Immature natural killer cell (primary cell): ENCODE results near the gene KRTAP4-7. TPM values are rescaled to one million over a fixed set of nuclear protein-coding genes. Genes with fewer than 3 reads are reported as not detected.
"Not testable (repeated sequence)": the region's sequence is repeated elsewhere in the genome, so short reads cannot be mapped to it uniquely, and the experiment has no call there.

Source experiments
- DNase-seq, 3 donors: peaks; one replicate each; pipeline ENCODE4 v3.0.0; 2022; ENCODE audit warnings: mixed read lengths in 1 of 3
- H3K27ac Mint-ChIP-seq, 6 donors: one replicate each; pipeline ENCODE4 v1.8.0; 2020; ENCODE audit warnings: mixed read lengths in 6 of 6, mild to moderate bottlenecking in 5 of 6, inconsistent platforms in 4 of 6, moderate library complexity in 3 of 6
- H3K27me3 Mint-ChIP-seq, 3 donors: one replicate each; pipeline ENCODE4 v1.8.0; 2020 to 2021; ENCODE audit warnings: low read depth in 3 of 3, mild to moderate bottlenecking in 3 of 3, mixed read lengths in 3 of 3, moderate library complexity in 3 of 3, inconsistent platforms in 1 of 3
- H3K36me3 Mint-ChIP-seq, 3 donors: one replicate each; pipeline ENCODE4 v1.8.0; 2020; ENCODE audit warnings: mixed read lengths in 3 of 3, inconsistent platforms in 2 of 3, mild to moderate bottlenecking in 2 of 3
- H3K4me1 Mint-ChIP-seq, 2 donors: one replicate each; pipeline ENCODE4 v1.8.0; 2020; ENCODE audit warnings: inconsistent platforms in 2 of 2, mild to moderate bottlenecking in 2 of 2, mixed read lengths in 2 of 2, moderate library complexity in 1 of 2
- H3K4me3 Mint-ChIP-seq, 5 donors: one replicate each; pipeline ENCODE4 v1.8.0; 2020; ENCODE audit warnings: mild to moderate bottlenecking in 5 of 5, mixed read lengths in 5 of 5, inconsistent platforms in 3 of 5, moderate library complexity in 3 of 5
- H3K9me3 Mint-ChIP-seq, 6 donors: one replicate each; pipeline ENCODE4 v1.8.0; 2020; ENCODE audit warnings: mild to moderate bottlenecking in 6 of 6, mixed read lengths in 6 of 6, inconsistent platforms in 4 of 6, moderate library complexity in 3 of 6
- polyA plus RNA-seq, 3 donors: library from polyadenylated mRNA; unstranded; fragments of 300-500 nt; fragmentation: Illumina TruSeq; gene quantifications; one replicate each; pipeline ENCODE4 v1.2.3, GENCODE V29; 2021

Gene KRTAP4-7
- polyA plus RNA-seq, 3 donors from 2014 or later, result not detected

- no peak overlapping the region for H3K4me3 Mint-ChIP-seq
- peaks cover 0 to 3% (median 0%) of the 10 kb centered on the region in 6 donors for H3K9me3 Mint-ChIP-seq
- no peak overlapping the region for H3K27ac Mint-ChIP-seq
- no peak for DNase-seq
- peaks cover 2 to 17% (median 2%) of the 10 kb centered on the region in 3 donors for H3K27me3 Mint-ChIP-seq
- no peaks in the 10 kb centered on the region for H3K4me1 Mint-ChIP-seq
- H3K36me3 Mint-ChIP-seq, result no peaks in the 10 kb centered on the region
Measured at GRCh38 chr17:41058741-41059140, 25.2 kb upstream of the KRTAP4-7 start.

GRCh38 chr17:41059276-41060051, 24.5 kb upstream of the KRTAP4-7 start:
- not testable (repeated sequence) for H3K4me3 Mint-ChIP-seq, H3K36me3 Mint-ChIP-seq, H3K4me1 Mint-ChIP-seq, DNase-seq, H3K27ac Mint-ChIP-seq, H3K9me3 Mint-ChIP-seq
- peaks cover 2 to 15% (median 4%) of the 10 kb centered on the region in 3 donors for H3K27me3 Mint-ChIP-seq

- Mint-ChIP-seq H3K9me3 (peaks cover 0 to 3% (median 0%) of the 10 kb centered on the region in 6 donors), H3K4me3 (no peak within 1 kb of the TSS), H3K4me1 (no peaks in the 10 kb centered on the region), H3K36me3 (no peaks in the 10 kb centered on the region), H3K27me3 (peaks cover 2 to 14% (median 4%) of the 10 kb centered on the region in 3 donors), H3K27ac (no peak within 1 kb of the TSS)
- DNase-seq, result no peak
Measured at GRCh38 chr17:41060052-41060604, 23.8 kb upstream of the KRTAP4-7 start, which contains the start of gene KRTAP2-3. Gene KRTAP2-3, minus strand, starts transcription at chr17:41060114. Its CDS starts 64 bp downstream, at chr17:41060050.

GRCh38 chr17:41061964-41062363, 22.0 kb upstream of the KRTAP4-7 start:
- no peak overlapping the region for H3K27ac Mint-ChIP-seq
- H3K27me3 Mint-ChIP-seq, result peaks cover 2 to 14% (median 4%) of the 10 kb centered on the region in 3 donors
- H3K36me3 Mint-ChIP-seq, result no peaks in the 10 kb centered on the region
- H3K4me3 Mint-ChIP-seq, result no peak overlapping the region
- H3K9me3 Mint-ChIP-seq, result peaks cover 0 to 3% (median 0%) of the 10 kb centered on the region in 6 donors
- no peaks in the 10 kb centered on the region for H3K4me1 Mint-ChIP-seq
- no peak for DNase-seq

GRCh38 chr17:41063449-41063848, 20.5 kb upstream of the KRTAP4-7 start:
- peaks cover 0 to 5% (median 0%) of the 10 kb centered on the region in 6 donors for H3K9me3 Mint-ChIP-seq
- H3K4me1 Mint-ChIP-seq, result no peaks in the 10 kb centered on the region
- H3K27ac Mint-ChIP-seq, result no peak overlapping the region
- peaks cover 2 to 14% (median 4%) of the 10 kb centered on the region in 3 donors for H3K27me3 Mint-ChIP-seq
- H3K36me3 Mint-ChIP-seq, result no peaks in the 10 kb centered on the region
- H3K4me3 Mint-ChIP-seq, result no peak overlapping the region
- DNase-seq, result no peak

GRCh38 chr17:41064301-41064700, 19.6 kb upstream of the KRTAP4-7 start:
- Mint-ChIP-seq H3K36me3 (no peaks in the 10 kb centered on the region), H3K4me3 (no peak overlapping the region), H3K27me3 (peaks cover 2 to 14% (median 4%) of the 10 kb centered on the region in 3 donors), H3K27ac (no peak overlapping the region), H3K4me1 (peaks cover 0 to 2% of the 10 kb centered on the region in 2 donors), H3K9me3 (peaks cover 0 to 4% (median 0%) of the 10 kb centered on the region in 6 donors)
- no peak for DNase-seq

- H3K36me3 Mint-ChIP-seq, H3K4me3 Mint-ChIP-seq, DNase-seq, H3K27ac Mint-ChIP-seq, H3K4me1 Mint-ChIP-seq, H3K9me3 Mint-ChIP-seq: not testable (repeated sequence)
- peaks cover 0 to 14% (median 4%) of the 10 kb centered on the region in 3 donors for H3K27me3 Mint-ChIP-seq
Measured at GRCh38 chr17:41065016-41065689, 18.8 kb upstream of the KRTAP4-7 start.

- Mint-ChIP-seq H3K36me3 (no peaks in the 10 kb centered on the region), H3K27ac (no peak within 1 kb of the TSS), H3K9me3 (peaks cover 0 to 1% (median 0%) of the 10 kb centered on the region in 6 donors), H3K4me3 (no peak within 1 kb of the TSS), H3K4me1 (peaks cover 0 to 2% of the 10 kb centered on the region in 2 donors), H3K27me3 (peaks cover 0 to 12% (median 2%) of the 10 kb centered on the region in 3 donors)
- no peak for DNase-seq
Measured at GRCh38 chr17:41065829-41066624, 17.9 kb upstream of the KRTAP4-7 start, which contains the start of gene KRTAP2-4. Gene KRTAP2-4, minus strand, starts transcription at chr17:41065879. Its CDS starts 34 bp downstream, at chr17:41065845.

- Mint-ChIP-seq H3K27me3 (peaks cover 0 to 6% (median 2%) of the 10 kb centered on the region in 3 donors), H3K36me3 (no peaks in the 10 kb centered on the region), H3K27ac (no peak overlapping the region), H3K9me3 (peaks cover 0 to 1% (median 0%) of the 10 kb centered on the region in 6 donors), H3K4me3 (no peak overlapping the region), H3K4me1 (peaks cover 0 to 2% of the 10 kb centered on the region in 2 donors)
- no peak for DNase-seq
Measured at GRCh38 chr17:41067281-41067680, 16.7 kb upstream of the KRTAP4-7 start.

- Mint-ChIP-seq H3K36me3 (no peaks in the 10 kb centered on the region), H3K4me1 (peaks cover 0 to 2% of the 10 kb centered on the region in 2 donors), H3K4me3 (no peak overlapping the region), H3K9me3 (peaks cover 0 to 1% (median 0%) of the 10 kb centered on the region in 6 donors), H3K27ac (no peak overlapping the region), H3K27me3 (peaks cover 0 to 2% (median 0%) of the 10 kb centered on the region in 3 donors)
- DNase-seq, result no peak
Measured at GRCh38 chr17:41069031-41069430, 14.9 kb upstream of the KRTAP4-7 start.

GRCh38 chr17:41071606-41072360, 12.2 kb upstream of the KRTAP4-7 start:
- H3K4me1 Mint-ChIP-seq, result peaks cover 0 to 2% of the 10 kb centered on the region in 2 donors
- no peak overlapping the region for H3K4me3 Mint-ChIP-seq
- H3K9me3 Mint-ChIP-seq, result peaks cover 0 to 1% (median 0%) of the 10 kb centered on the region in 6 donors
- H3K27me3 Mint-ChIP-seq, result peaks cover 0 to 4% (median 2%) of the 10 kb centered on the region in 3 donors
- H3K27ac Mint-ChIP-seq, result no peak overlapping the region
- no peaks in the 10 kb centered on the region for H3K36me3 Mint-ChIP-seq
- no peak for DNase-seq

GRCh38 chr17:41073676-41074075, 10.3 kb upstream of the KRTAP4-7 start:
- peaks cover 0 to 2% of the 10 kb centered on the region in 2 donors for H3K4me1 Mint-ChIP-seq
- no peak overlapping the region for H3K27ac Mint-ChIP-seq
- H3K4me3 Mint-ChIP-seq, result no peak overlapping the region
- H3K9me3 Mint-ChIP-seq, result no peaks in the 10 kb centered on the region
- no peak for DNase-seq
- H3K36me3 Mint-ChIP-seq, result no peaks in the 10 kb centered on the region
- H3K27me3 Mint-ChIP-seq, result peaks cover 2 to 4% (median 2%) of the 10 kb centered on the region in 3 donors
